ENCODE measurements around the gene IPMK. TPM values are rescaled to one million over a fixed set of nuclear protein-coding genes. Genes with fewer than 3 reads are reported as not detected.
"Not testable (repeated sequence)": the region's sequence is repeated elsewhere in the genome, so short reads cannot be mapped to it uniquely, and the experiment has no call there.

IPMK gene
- total RNA-seq, 1 donor from 2014 or later, result 5.5 TPM

- Mint-ChIP-seq H3K9me3 (ENCODE audit: unreplicated experiment) (peaks cover 4% of the 10 kb centered on the region), H3K4me1 (ENCODE audit: unreplicated experiment) (peaks cover 13% of the 10 kb centered on the region), H3K27me3 (ENCODE audit: unreplicated experiment) (peaks cover 5% of the 10 kb centered on the region), H3K27ac (ENCODE audit: unreplicated experiment) (no peak overlapping the region), H3K36me3 (ENCODE audit: low read depth, unreplicated experiment) (peaks cover 13% of the 10 kb centered on the region), H3K4me3 (ENCODE audit: unreplicated experiment) (no peak overlapping the region)
- DNase-seq (ENCODE audit: low spot score), result no peak
- no peak for TF ChIP-seq CTCF (IDR thresholded peaks at IDR 0.05; ENCODE audit: unreplicated experiment)
These were observed 26.3 kb downstream of the IPMK start for GRCh38 chr10:58241346-58241745.

- DNase-seq (ENCODE audit: low spot score), result no peak
- TF ChIP-seq CTCF (IDR thresholded peaks at IDR 0.05; ENCODE audit: unreplicated experiment), result no peak
- Mint-ChIP-seq H3K27ac (ENCODE audit: unreplicated experiment) (no peak overlapping the region), H3K36me3 (ENCODE audit: low read depth, unreplicated experiment) (peaks cover 19% of the 10 kb centered on the region), H3K4me1 (ENCODE audit: unreplicated experiment) (peaks cover 13% of the 10 kb centered on the region), H3K27me3 (ENCODE audit: unreplicated experiment) (peaks cover 5% of the 10 kb centered on the region), H3K9me3 (ENCODE audit: unreplicated experiment) (peaks cover 4% of the 10 kb centered on the region), H3K4me3 (ENCODE audit: unreplicated experiment) (no peak overlapping the region)
These were observed 27.2 kb downstream of the IPMK start for GRCh38 chr10:58240531-58240930.

- no peak overlapping the region for H3K4me3 Mint-ChIP-seq (ENCODE audit: unreplicated experiment)
- peaks cover 5% of the 10 kb centered on the region for H3K27me3 Mint-ChIP-seq (ENCODE audit: unreplicated experiment)
- H3K9me3 Mint-ChIP-seq (ENCODE audit: unreplicated experiment), result peaks cover 4% of the 10 kb centered on the region
- H3K27ac Mint-ChIP-seq (ENCODE audit: unreplicated experiment), result no peak overlapping the region
- TF ChIP-seq CTCF (IDR thresholded peaks at IDR 0.05; ENCODE audit: unreplicated experiment), result no peak
- DNase-seq (ENCODE audit: low spot score), result no peak
- peaks cover 13% of the 10 kb centered on the region for H3K4me1 Mint-ChIP-seq (ENCODE audit: unreplicated experiment)
- peaks cover 19% of the 10 kb centered on the region for H3K36me3 Mint-ChIP-seq (ENCODE audit: low read depth, unreplicated experiment)
These were observed 28.0 kb downstream of the IPMK start for GRCh38 chr10:58239561-58240169.

GRCh38 chr10:58237014-58237834, 30.5 kb downstream of the IPMK start:
- no peak for DNase-seq (ENCODE audit: low spot score)
- Mint-ChIP-seq H3K27ac (ENCODE audit: unreplicated experiment) (no peak overlapping the region), H3K4me3 (ENCODE audit: unreplicated experiment) (no peak overlapping the region), H3K9me3 (ENCODE audit: unreplicated experiment) (no peaks in the 10 kb centered on the region), H3K27me3 (ENCODE audit: unreplicated experiment) (peaks cover 4% of the 10 kb centered on the region), H3K4me1 (ENCODE audit: unreplicated experiment) (peaks cover 13% of the 10 kb centered on the region), H3K36me3 (ENCODE audit: low read depth, unreplicated experiment) (peaks cover 29% of the 10 kb centered on the region)
- no peak for TF ChIP-seq CTCF (IDR thresholded peaks at IDR 0.05; ENCODE audit: unreplicated experiment)

- Mint-ChIP-seq H3K4me3 (ENCODE audit: unreplicated experiment) (peak overlapping the region; percentile 20), H3K36me3 (ENCODE audit: low read depth, unreplicated experiment) (peaks cover 46% of the 10 kb centered on the region)
- H3K4me1 Mint-ChIP-seq (ENCODE audit: unreplicated experiment); H3K27ac Mint-ChIP-seq (ENCODE audit: unreplicated experiment); H3K9me3 Mint-ChIP-seq (ENCODE audit: unreplicated experiment); H3K27me3 Mint-ChIP-seq (ENCODE audit: unreplicated experiment); DNase-seq (ENCODE audit: low spot score): not testable (repeated sequence)
These were observed 37.8 kb downstream of the IPMK start for GRCh38 chr10:58229856-58230255.

Measured in endothelial cell (in vitro differentiated cells).